H9 (cell line): ENCODE data around the gene CACNA2D4. TPM values are rescaled to one million over a fixed set of nuclear protein-coding genes. Genes with fewer than 3 reads are reported as not detected.

Experiments
- DNase-seq: peaks from one replicate; pipeline ENCODE4 v3.0.0-alpha.2; 2017
- H2AFZ ChIP-seq: one replicate; pipeline ENCODE4 v1.6.1; 2013; ENCODE audit warnings: mild to moderate bottlenecking, low read length, control low read depth, moderate library complexity
- H2AK5ac ChIP-seq: 2 replicates; pipeline ENCODE4 v1.6.1; 2013; ENCODE audit warnings: low read length, control low read depth, mixed read lengths; ENCODE audit not compliant: insufficient read length
- H2BK120ac ChIP-seq: one replicate; pipeline ENCODE4 v1.6.1; 2013; ENCODE audit warnings: low read depth, mild to moderate bottlenecking, low read length, control low read depth, inconsistent platforms; ENCODE audit not compliant: poor library complexity, severe bottlenecking
- H2BK12ac ChIP-seq: 2 replicates; pipeline ENCODE4 v1.6.1; 2013; ENCODE audit warnings: low read length, control low read depth, mixed read lengths, low read depth; ENCODE audit not compliant: insufficient read length
- H2BK15ac ChIP-seq: 2 replicates; pipeline ENCODE4 v1.6.1; 2013; ENCODE audit warnings: low read depth, low read length, control low read depth
- H2BK20ac ChIP-seq: one replicate; pipeline ENCODE4 v1.6.1; 2013; ENCODE audit warnings: low read depth, mild to moderate bottlenecking, low read length, control low read depth, inconsistent platforms; ENCODE audit not compliant: poor library complexity, severe bottlenecking
- H2BK5ac ChIP-seq: 2 replicates; pipeline ENCODE4 v1.6.1; 2013; ENCODE audit warnings: low read length, control low read depth, mixed read lengths; ENCODE audit not compliant: insufficient read length
- H3K14ac ChIP-seq: 2 replicates; pipeline ENCODE4 v1.6.1; 2013; ENCODE audit warnings: low read length, control low read depth; ENCODE audit not compliant: insufficient read depth
- H3K18ac ChIP-seq: 2 replicates; pipeline ENCODE4 v1.6.1; 2013; ENCODE audit warnings: low read depth, mild to moderate bottlenecking, mixed read lengths, low read length, control low read depth; ENCODE audit not compliant: insufficient read length
- H3K23ac ChIP-seq: 2 replicates; pipeline ENCODE4 v1.6.1; 2013; ENCODE audit warnings: low read length, control low read depth, mixed read lengths, low read depth; ENCODE audit not compliant: insufficient read length
- H3K23me2 ChIP-seq: 2 replicates; pipeline ENCODE4 v1.6.1; 2013; ENCODE audit warnings: low read depth, mild to moderate bottlenecking, mixed read lengths, low read length, control low read depth; ENCODE audit not compliant: insufficient read length, poor library complexity, severe bottlenecking
- H3K27ac ChIP-seq: 2 replicates; pipeline ENCODE4 v1.5.1; 2013; ENCODE audit warnings: low read length, control low read depth, mixed read lengths, low read depth; ENCODE audit not compliant: insufficient read length
- H3K27me3 ChIP-seq: 2 replicates; pipeline ENCODE4 v1.6.1; 2013; ENCODE audit warnings: low read length, control low read depth, inconsistent platforms; ENCODE audit not compliant: insufficient read depth
- H3K4ac ChIP-seq: 2 replicates; pipeline ENCODE4 v1.6.1; 2013; ENCODE audit warnings: low read depth, mild to moderate bottlenecking, control low read depth, inconsistent platforms, low read length, moderate library complexity
- H3K4me1 ChIP-seq: 2 replicates; pipeline ENCODE4 v1.6.1; 2013; ENCODE audit warnings: low read length, control low read depth, inconsistent platforms; ENCODE audit not compliant: insufficient read depth
- H3K4me2 ChIP-seq: 2 replicates; pipeline ENCODE4 v1.6.1; 2013; ENCODE audit warnings: low read length, control low read depth, mixed read lengths; ENCODE audit not compliant: insufficient read length, insufficient read depth
- H3K56ac ChIP-seq: 2 replicates; pipeline ENCODE4 v1.6.1; 2013; ENCODE audit warnings: low read depth, mild to moderate bottlenecking, mixed read lengths, low read length, control low read depth; ENCODE audit not compliant: insufficient read length
- H3K79me1 ChIP-seq: 2 replicates; pipeline ENCODE4 v1.6.1; 2013; ENCODE audit warnings: low read depth, mild to moderate bottlenecking, moderate library complexity, low read length, control low read depth, inconsistent platforms; ENCODE audit not compliant: insufficient read depth, poor library complexity, severe bottlenecking
- H3K79me2 ChIP-seq: 2 replicates; pipeline ENCODE4 v1.6.1; 2013; ENCODE audit warnings: low read length, control low read depth, inconsistent platforms; ENCODE audit not compliant: insufficient read depth
- H3K9ac ChIP-seq: 2 replicates; pipeline ENCODE4 v1.6.1; 2013; ENCODE audit warnings: low read length, control low read depth, mixed read lengths; ENCODE audit not compliant: insufficient read length; ENCODE audit errors: extremely low read depth
- H3K9me3 ChIP-seq: one replicate; pipeline ENCODE4 v1.6.1; 2013; ENCODE audit warnings: low read depth, low read length, inconsistent platforms; ENCODE audit not compliant: control insufficient read depth
- H3T11ph ChIP-seq: one replicate; pipeline ENCODE4 v1.6.1; 2013; ENCODE audit warnings: mild to moderate bottlenecking, low read length, control low read depth, inconsistent platforms
- H4K20me1 ChIP-seq: one replicate; pipeline ENCODE4 v1.6.1; 2013; ENCODE audit not compliant: control insufficient read depth, insufficient read length, insufficient read depth
- H4K5ac ChIP-seq: 2 replicates; pipeline ENCODE4 v1.6.1; 2013; ENCODE audit warnings: low read depth, mild to moderate bottlenecking, mixed read lengths, low read length, control low read depth; ENCODE audit not compliant: insufficient read length
- H4K8ac ChIP-seq: replicated peaks from 2 replicates; pipeline ENCODE4 v1.6.1; 2013; ENCODE audit warnings: low read length, control low read depth, mixed read lengths, low read depth; ENCODE audit not compliant: insufficient read length
- H4K91ac ChIP-seq: 2 replicates; pipeline ENCODE4 v1.6.1; 2013; ENCODE audit warnings: low read depth, mild to moderate bottlenecking, moderate library complexity, mixed read lengths, low read length, control low read depth; ENCODE audit not compliant: insufficient read length
- H3K27ac Mint-ChIP-seq, 3 experiments: 2 replicates in 2 of 3; 3 replicates in 1 of 3; pipeline ENCODE4 v1.8.0; 2020 to 2021; ENCODE audit warnings: mixed read lengths in 3 of 3, mild to moderate bottlenecking in 1 of 3, moderate library complexity in 1 of 3
- H3K27me3 Mint-ChIP-seq: 2 replicates; pipeline ENCODE4 v1.8.0; 2021; ENCODE audit warnings: low read depth, mild to moderate bottlenecking, moderate library complexity, mixed read lengths
- H3K36me3 Mint-ChIP-seq, 3 experiments: 2 replicates in 2 of 3; 3 replicates in 1 of 3; pipeline ENCODE4 v1.8.0; 2020 to 2021; ENCODE audit warnings: low read depth in 3 of 3, mixed read lengths in 3 of 3; ENCODE audit not compliant: insufficient read depth in 1 of 3
- H3K4me1 Mint-ChIP-seq, 2 experiments: 2 replicates each; pipeline ENCODE4 v1.8.0; 2020; ENCODE audit warnings: mixed read lengths in 2 of 2
- H3K4me3 Mint-ChIP-seq, 2 experiments: 2 replicates in 1 of 2; 3 replicates in 1 of 2; pipeline ENCODE4 v1.8.0; 2020 to 2021; ENCODE audit warnings: mild to moderate bottlenecking in 2 of 2, mixed read lengths in 2 of 2, moderate library complexity in 1 of 2
- H3K9me3 Mint-ChIP-seq, 2 experiments: 2 replicates in 1 of 2; 3 replicates in 1 of 2; pipeline ENCODE4 v1.8.0; 2020; ENCODE audit warnings: mild to moderate bottlenecking in 2 of 2, mixed read lengths in 2 of 2, moderate library complexity in 1 of 2
- CTCF ChIP-seq: fragments of 200-600 bp; sonication (generic); conservative IDR thresholded peaks from 3 replicates; pipeline ENCODE4 v1.8.0; 2021; ENCODE audit warnings: antibody characterized with exemption, mild to moderate bottlenecking
- WGBS: extraction: QIAGEN DNeasy Blood & Tissue Kit; methylation state at CpG from one replicate; pipeline ENCODE4 v1.1.7; 2013; ENCODE audit warnings: missing lambda C conversion rate, low lambda C conversion rate, mixed read lengths; ENCODE audit not compliant: insufficient read length; ENCODE audit errors: extremely low coverage; 5-methylcytosine and 5-hydroxymethylcytosine counted together
- total RNA-seq: library from RNA; stranded (reverse); gene quantifications from 2 replicates; pipeline ENCODE4 v1.2.1, GENCODE V29; 2021

CACNA2D4 gene
- total RNA-seq, 1 experiment from 2014 or later, result 0.79 TPM

- H2BK5ac ChIP-seq, result no peak overlapping the region
- H3K23ac ChIP-seq, result no peak overlapping the region
- H2BK20ac ChIP-seq, result no peak overlapping the region
- Mint-ChIP-seq H3K27me3 (peaks cover 11% of the 10 kb centered on the region), H3K36me3 (no peaks in the 10 kb centered on the region), H3K4me1 (peaks cover 24 to 56% of the 10 kb centered on the region in 2 experiments), H3K9me3 (no peaks in the 10 kb centered on the region), H3K4me3 (peak overlapping the region in 1 of 2 experiments; percentile 37; a peak in 1 of 5 replicates), H3K27ac (no peak overlapping the region)
- no peak overlapping the region for H3K27ac ChIP-seq
- H4K20me1 ChIP-seq, result no peaks in the 10 kb centered on the region
- no peak overlapping the region for H4K8ac ChIP-seq
- peak; percentile 40 for DNase-seq
- no peak overlapping the region for H2AFZ ChIP-seq
- no peak overlapping the region for H4K91ac ChIP-seq
- H3K9ac ChIP-seq, result no peak overlapping the region
- H3K23me2 ChIP-seq, result no peaks in the 10 kb centered on the region
- H3K27me3 ChIP-seq, result no peaks in the 10 kb centered on the region
- H4K5ac ChIP-seq, result no peak overlapping the region
- H3K4me2 ChIP-seq, result no peak overlapping the region
- no peak for TF ChIP-seq CTCF
- no peak overlapping the region for H3K56ac ChIP-seq
- H3K4me1 ChIP-seq, result peaks cover 9% of the 10 kb centered on the region; the same call in 1 of the 2 replicates
- no peak overlapping the region for H3T11ph ChIP-seq
- no peak overlapping the region for H3K4ac ChIP-seq
- H2BK12ac ChIP-seq, result no peak overlapping the region
- no peaks in the 10 kb centered on the region for H3K79me2 ChIP-seq
- no peaks in the 10 kb centered on the region for H3K79me1 ChIP-seq
- no CpG with 5 or more reads among the region's 10 CpGs for WGBS
- no peak overlapping the region for H3K18ac ChIP-seq
- no peak overlapping the region for H2BK120ac ChIP-seq
- no peaks in the 10 kb centered on the region for H3K9me3 ChIP-seq
- no peak overlapping the region for H2AK5ac ChIP-seq
- H2BK15ac ChIP-seq, result no peak overlapping the region
- no peak overlapping the region for H3K14ac ChIP-seq
Measured at GRCh38 chr12:1844223-1844622, 74.2 kb downstream of the CACNA2D4 start.
